Stimulated activated memory B cell treated with anti-CD40 and anti-IgM and Interleukin-4, amounts not matched to agents 10 μg/mL and 1 μg/mL and 100 μg/mL, for 72 hours (primary cell): ENCODE data around the gene ENDOU.

Experiments used
- ATAC-seq: fragments of 150-1000 bp; cut with Tn5 transposase; 2 replicates; pipeline ENCODE4 v1.10.0; 2021
- H3K27ac Mint-ChIP-seq: one replicate; pipeline ENCODE4 v1.8.0; 2022; ENCODE audit warnings: mild to moderate bottlenecking, mixed read lengths
- H3K27me3 Mint-ChIP-seq: one replicate; pipeline ENCODE4 v1.8.0; 2022; ENCODE audit warnings: mixed read lengths
- H3K36me3 Mint-ChIP-seq: one replicate; pipeline ENCODE4 v1.8.0; 2022; ENCODE audit warnings: mixed read lengths
- H3K4me1 Mint-ChIP-seq: one replicate; pipeline ENCODE4 v1.8.0; 2022; ENCODE audit warnings: mixed read lengths
- H3K4me3 Mint-ChIP-seq: one replicate; pipeline ENCODE4 v1.8.0; 2022; ENCODE audit warnings: mild to moderate bottlenecking, moderate library complexity, mixed read lengths
- H3K9me3 Mint-ChIP-seq: one replicate; pipeline ENCODE4 v1.8.0; 2022; ENCODE audit warnings: mixed read lengths

Gene ENDOU

GRCh38 chr12:47722941-47723631 lies 2.2 kb downstream of the ENDOU start:
- no peak for ATAC-seq
- Mint-ChIP-seq H3K27me3 (no peaks in the 10 kb centered on the region), H3K9me3 (no peaks in the 10 kb centered on the region), H3K4me3 (no peak overlapping the region), H3K27ac (peak overlapping the region; percentile 22), H3K36me3 (peaks cover 47% of the 10 kb centered on the region), H3K4me1 (peaks cover 41% of the 10 kb centered on the region)

DNA sequence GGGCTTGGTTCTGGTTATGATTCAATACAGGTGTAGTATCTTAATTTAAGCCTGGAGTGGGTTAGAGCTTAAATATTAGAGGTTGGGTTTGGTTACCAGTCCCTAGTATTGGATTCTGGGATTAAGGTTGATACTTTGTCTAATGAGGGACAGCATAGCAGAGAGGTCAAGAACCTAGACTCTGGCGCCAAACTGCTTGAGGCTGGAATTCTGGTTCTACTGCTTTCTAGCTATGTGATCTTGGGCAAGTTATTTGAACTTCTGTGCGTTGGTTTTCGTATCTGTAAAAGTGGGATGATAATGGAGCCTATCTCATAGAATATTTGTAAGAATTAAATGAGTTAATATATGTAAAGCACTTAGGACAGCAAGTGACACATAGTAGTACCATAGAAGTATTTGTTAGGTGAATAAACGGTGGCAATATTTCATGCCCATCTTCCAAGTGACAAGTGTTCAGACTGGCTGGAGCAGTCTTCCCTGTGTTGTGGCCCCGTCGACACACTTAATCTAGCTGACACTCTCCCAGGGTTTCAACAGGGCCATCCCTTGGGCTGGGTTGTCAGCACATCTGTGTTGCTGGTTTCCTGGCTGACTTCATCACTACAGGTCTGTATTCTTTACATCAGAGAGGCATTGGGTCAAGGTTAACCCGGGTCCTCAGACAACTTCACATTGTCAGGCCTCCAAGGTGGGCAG lies 3.0 kb downstream of the ENDOU start:
- H3K36me3 Mint-ChIP-seq, result peaks cover 47% of the 10 kb centered on the region
- peak overlapping the region; percentile 45 for H3K27ac Mint-ChIP-seq
- no peaks in the 10 kb centered on the region for H3K27me3 Mint-ChIP-seq
- peaks cover 48% of the 10 kb centered on the region for H3K4me1 Mint-ChIP-seq
- H3K9me3 Mint-ChIP-seq, result no peaks in the 10 kb centered on the region
- ATAC-seq, result no peak
- H3K4me3 Mint-ChIP-seq, result no peak overlapping the region

GRCh38 chr12:47721431-47721973 lies 3.8 kb downstream of the ENDOU start:
- Mint-ChIP-seq H3K4me3 (no peak overlapping the region), H3K27ac (peak overlapping the region; percentile 45), H3K9me3 (no peaks in the 10 kb centered on the region), H3K27me3 (no peaks in the 10 kb centered on the region), H3K36me3 (peaks cover 47% of the 10 kb centered on the region), H3K4me1 (peaks cover 40% of the 10 kb centered on the region)
- ATAC-seq, result no peak

GRCh38 chr12:47718531-47718930 lies 6.8 kb downstream of the ENDOU start:
- Mint-ChIP-seq H3K27ac (peak overlapping the region; percentile 79), H3K9me3 (no peaks in the 10 kb centered on the region), H3K4me3 (no peak overlapping the region), H3K36me3 (peaks cover 29% of the 10 kb centered on the region), H3K4me1 (peaks cover 38% of the 10 kb centered on the region), H3K27me3 (no peaks in the 10 kb centered on the region)
- no peak for ATAC-seq

GRCh38 chr12:47717443-47718193 lies 7.7 kb downstream of the ENDOU start:
- Mint-ChIP-seq H3K27ac (peak overlapping the region; percentile 79), H3K4me3 (no peak overlapping the region), H3K4me1 (peaks cover 40% of the 10 kb centered on the region), H3K9me3 (no peaks in the 10 kb centered on the region), H3K36me3 (peaks cover 25% of the 10 kb centered on the region), H3K27me3 (no peaks in the 10 kb centered on the region)
- peak; percentile 44 for ATAC-seq

DNA sequence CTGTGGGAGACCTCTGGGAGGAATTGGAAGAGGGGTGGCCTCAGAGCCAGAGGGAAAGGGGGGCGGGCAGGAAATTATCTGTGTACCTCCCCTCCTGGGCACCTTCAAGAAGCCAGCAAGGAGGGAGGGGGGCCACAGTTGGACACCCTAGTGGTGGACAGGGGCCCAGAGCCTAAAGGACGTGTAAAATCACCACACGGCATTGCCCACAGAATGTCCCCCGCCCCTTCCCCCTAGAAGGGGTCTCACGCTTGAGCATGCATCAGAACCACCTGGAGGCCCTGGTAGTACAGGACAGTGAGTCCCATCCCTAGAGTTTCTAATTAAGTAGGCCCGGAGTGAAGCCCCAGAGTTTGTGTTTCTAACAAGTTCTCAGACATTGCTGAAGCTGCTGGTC lies 8.2 kb downstream of the ENDOU start:
- Mint-ChIP-seq H3K27me3 (no peaks in the 10 kb centered on the region), H3K9me3 (no peaks in the 10 kb centered on the region), H3K36me3 (peaks cover 22% of the 10 kb centered on the region), H3K4me3 (no peak overlapping the region), H3K4me1 (peaks cover 46% of the 10 kb centered on the region), H3K27ac (peak overlapping the region; percentile 79)
- no peak for ATAC-seq

DNA sequence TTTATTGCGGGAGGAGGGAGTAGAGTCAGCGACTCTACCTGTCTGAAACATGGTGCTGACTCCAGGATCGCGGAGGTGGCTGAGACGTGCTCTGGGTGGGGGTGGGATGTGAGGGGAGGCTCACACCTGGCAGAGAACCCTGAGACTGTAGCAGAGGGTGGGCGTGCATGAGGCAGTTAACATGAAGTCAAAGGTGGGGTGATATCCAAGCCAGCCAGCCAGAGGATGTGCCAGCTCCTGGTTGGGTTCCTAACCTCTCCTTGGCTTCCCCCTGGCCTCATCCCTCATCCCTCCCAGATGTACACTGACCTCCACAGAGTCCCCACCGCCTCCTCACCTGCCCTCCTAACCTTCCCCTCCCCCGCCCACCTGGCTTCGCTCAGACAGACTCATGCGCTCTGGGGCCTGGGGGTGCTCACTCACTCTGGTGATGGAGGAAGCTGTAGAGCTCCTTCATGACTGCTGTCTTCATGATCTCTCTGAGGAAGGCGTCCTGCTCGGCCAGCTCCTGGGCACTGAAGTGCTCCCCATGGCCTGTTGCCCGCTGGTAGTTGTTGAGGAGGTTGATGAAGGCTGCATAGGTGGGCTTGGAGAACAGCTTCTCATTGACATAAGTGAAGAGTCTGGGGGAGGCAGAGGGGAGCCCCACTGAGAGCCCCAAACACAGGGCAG lies 9.3 kb downstream of the ENDOU start:
- H3K27me3 Mint-ChIP-seq, result no peaks in the 10 kb centered on the region
- no peak for ATAC-seq
- no peaks in the 10 kb centered on the region for H3K9me3 Mint-ChIP-seq
- H3K4me3 Mint-ChIP-seq, result no peak overlapping the region
- peak overlapping the region; percentile 48 for H3K27ac Mint-ChIP-seq
- peaks cover 50% of the 10 kb centered on the region for H3K4me1 Mint-ChIP-seq
- peaks cover 12% of the 10 kb centered on the region for H3K36me3 Mint-ChIP-seq

DNA sequence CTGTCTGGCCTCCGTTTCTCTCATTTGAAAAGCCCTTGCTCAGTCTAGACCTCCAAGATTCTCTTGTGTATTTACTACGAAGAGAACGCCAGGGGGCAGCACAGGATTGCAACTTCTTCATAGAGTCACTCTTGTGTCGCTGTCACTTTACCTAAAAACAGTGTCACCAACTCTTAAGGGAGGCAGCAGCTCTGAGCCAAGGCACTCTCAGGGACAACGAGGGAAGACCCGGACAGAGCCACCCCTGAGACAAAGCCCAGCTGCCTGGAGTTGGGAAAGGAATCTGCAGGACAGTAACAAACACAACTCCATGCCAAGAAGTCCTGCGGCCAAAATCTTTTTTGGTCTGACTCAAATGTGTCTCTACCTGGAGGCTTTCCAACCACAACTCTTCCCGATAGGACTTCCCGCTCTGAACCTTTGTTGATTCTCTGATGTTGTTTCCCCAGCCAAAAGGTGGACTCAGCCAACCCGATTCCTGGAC lies 9.9 kb downstream of the ENDOU start:
- H3K36me3 Mint-ChIP-seq, result peaks cover 8% of the 10 kb centered on the region
- H3K9me3 Mint-ChIP-seq, result no peaks in the 10 kb centered on the region
- H3K27ac Mint-ChIP-seq, result peak overlapping the region; percentile 48
- H3K27me3 Mint-ChIP-seq, result no peaks in the 10 kb centered on the region
- H3K4me3 Mint-ChIP-seq, result no peak overlapping the region
- peak; percentile 90 for ATAC-seq
- H3K4me1 Mint-ChIP-seq, result peaks cover 55% of the 10 kb centered on the region

DNA sequence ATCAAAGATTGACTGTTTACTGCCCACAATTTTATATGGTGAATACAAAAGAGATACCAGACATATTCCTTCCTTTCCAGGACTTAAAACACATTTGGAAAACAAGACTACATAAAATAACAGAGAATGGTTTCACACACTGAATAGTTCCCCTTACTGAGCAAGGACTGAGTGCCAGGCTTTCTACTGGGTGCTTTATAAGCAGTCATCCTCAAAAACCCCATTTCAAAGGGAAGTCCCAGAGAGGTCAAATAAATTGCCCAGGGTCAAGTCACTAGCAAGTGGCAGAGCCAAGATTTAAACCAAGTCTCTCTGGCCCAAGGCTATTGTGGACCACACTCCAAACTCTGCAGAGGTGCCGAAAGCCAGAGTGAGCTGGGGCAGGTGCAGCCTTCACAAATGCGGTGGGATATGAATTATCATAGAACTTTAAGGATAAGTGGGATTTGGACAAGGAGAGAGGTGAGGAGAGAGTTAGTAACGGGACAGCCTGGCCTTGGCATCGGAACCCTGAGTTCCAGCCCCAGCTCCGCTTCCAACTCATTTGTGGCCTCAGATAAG lies 10.4 kb downstream of the ENDOU start:
- no peak overlapping the region for H3K4me3 Mint-ChIP-seq
- peak overlapping the region; percentile 48 for H3K27ac Mint-ChIP-seq
- no peaks in the 10 kb centered on the region for H3K9me3 Mint-ChIP-seq
- H3K36me3 Mint-ChIP-seq, result peaks cover 7% of the 10 kb centered on the region
- H3K27me3 Mint-ChIP-seq, result no peaks in the 10 kb centered on the region
- H3K4me1 Mint-ChIP-seq, result peaks cover 61% of the 10 kb centered on the region
- ATAC-seq, result peak; percentile 71

- no peaks in the 10 kb centered on the region for H3K9me3 Mint-ChIP-seq
- no peaks in the 10 kb centered on the region for H3K27me3 Mint-ChIP-seq
- peak overlapping the region; percentile 50 for H3K27ac Mint-ChIP-seq
- no peak for ATAC-seq
- no peaks in the 10 kb centered on the region for H3K36me3 Mint-ChIP-seq
- H3K4me1 Mint-ChIP-seq, result peaks cover 76% of the 10 kb centered on the region
- H3K4me3 Mint-ChIP-seq, result no peak overlapping the region
Observed at GRCh38 chr12:47712171-47712570, 13.1 kb downstream of the ENDOU start.

- Mint-ChIP-seq H3K27me3 (no peaks in the 10 kb centered on the region), H3K36me3 (no peaks in the 10 kb centered on the region), H3K9me3 (no peaks in the 10 kb centered on the region), H3K27ac (peak overlapping the region; percentile 99), H3K4me3 (no peak overlapping the region), H3K4me1 (peaks cover 81% of the 10 kb centered on the region)
- no peak for ATAC-seq
Observed at GRCh38 chr12:47711448-47711847, 13.8 kb downstream of the ENDOU start.

DNA sequence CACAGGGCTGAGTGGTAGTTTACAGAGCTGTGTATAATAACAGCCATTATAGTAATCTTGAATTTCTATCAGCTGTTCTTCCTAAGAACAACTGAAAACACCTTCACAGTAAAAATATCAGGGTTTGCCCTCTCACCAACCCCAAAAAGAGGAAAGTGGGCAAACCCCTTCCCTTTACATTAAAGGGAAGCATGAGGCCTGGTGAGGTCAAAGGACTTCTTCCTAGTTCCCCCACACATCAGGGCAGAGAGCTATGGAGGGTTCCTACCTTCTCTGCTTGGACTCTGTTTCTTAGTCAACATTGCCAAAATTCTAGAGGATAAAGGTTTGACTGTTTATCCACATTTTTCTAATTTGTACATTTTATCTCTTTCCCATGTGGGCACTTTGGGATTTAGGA lies 15.0 kb downstream of the ENDOU start:
- no peak overlapping the region for H3K4me3 Mint-ChIP-seq
- no peaks in the 10 kb centered on the region for H3K27me3 Mint-ChIP-seq
- peak; percentile 5 for ATAC-seq
- no peaks in the 10 kb centered on the region for H3K36me3 Mint-ChIP-seq
- peak overlapping the region; percentile 99 for H3K27ac Mint-ChIP-seq
- H3K9me3 Mint-ChIP-seq, result no peaks in the 10 kb centered on the region
- H3K4me1 Mint-ChIP-seq, result peaks cover 74% of the 10 kb centered on the region

DNA sequence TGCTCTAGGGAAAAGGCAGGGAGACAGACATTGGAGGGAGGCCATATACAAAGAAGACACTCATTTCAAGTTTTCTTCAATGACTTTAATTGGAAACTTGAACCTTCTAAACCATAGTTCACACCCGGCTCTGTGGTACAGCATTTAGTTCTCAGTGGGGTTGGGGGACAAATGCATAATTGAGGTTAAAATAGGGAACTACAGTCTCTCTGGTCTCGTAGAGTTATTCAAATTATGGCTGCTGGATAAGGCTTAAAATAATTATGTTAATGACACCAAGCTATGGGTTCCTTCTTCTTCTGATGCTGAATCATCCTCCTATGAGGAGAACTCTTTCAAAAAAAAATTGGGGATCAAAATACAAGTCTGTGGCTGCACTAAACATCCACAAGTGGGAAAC lies 15.6 kb downstream of the ENDOU start:
- Mint-ChIP-seq H3K4me3 (peak overlapping the region; percentile 49), H3K27ac (peak overlapping the region; percentile 99)

GRCh38 chr12:47709237-47709636 lies 16.1 kb downstream of the ENDOU start:
- Mint-ChIP-seq H3K4me1 (peaks cover 73% of the 10 kb centered on the region), H3K4me3 (peak overlapping the region; percentile 49), H3K9me3 (no peaks in the 10 kb centered on the region), H3K27ac (peak overlapping the region; percentile 99), H3K27me3 (no peaks in the 10 kb centered on the region), H3K36me3 (peaks cover under 1% of the 10 kb centered on the region)
- no peak for ATAC-seq

More for the DNA sequence above, 15.6 kb downstream of the ENDOU start:
- Mint-ChIP-seq H3K27me3 (no peaks in the 10 kb centered on the region), H3K9me3 (no peaks in the 10 kb centered on the region), H3K4me1 (peaks cover 74% of the 10 kb centered on the region), H3K36me3 (no peaks in the 10 kb centered on the region)
- peak; percentile 66 for ATAC-seq
